ENCODE measurements around the gene CYTL1.
"Not testable (repeated sequence)": the region's sequence is repeated elsewhere in the genome, so short reads cannot be mapped to it uniquely, and the experiment has no call there.

Gene CYTL1, protein sequence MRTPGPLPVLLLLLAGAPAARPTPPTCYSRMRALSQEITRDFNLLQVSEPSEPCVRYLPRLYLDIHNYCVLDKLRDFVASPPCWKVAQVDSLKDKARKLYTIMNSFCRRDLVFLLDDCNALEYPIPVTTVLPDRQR

DNA sequence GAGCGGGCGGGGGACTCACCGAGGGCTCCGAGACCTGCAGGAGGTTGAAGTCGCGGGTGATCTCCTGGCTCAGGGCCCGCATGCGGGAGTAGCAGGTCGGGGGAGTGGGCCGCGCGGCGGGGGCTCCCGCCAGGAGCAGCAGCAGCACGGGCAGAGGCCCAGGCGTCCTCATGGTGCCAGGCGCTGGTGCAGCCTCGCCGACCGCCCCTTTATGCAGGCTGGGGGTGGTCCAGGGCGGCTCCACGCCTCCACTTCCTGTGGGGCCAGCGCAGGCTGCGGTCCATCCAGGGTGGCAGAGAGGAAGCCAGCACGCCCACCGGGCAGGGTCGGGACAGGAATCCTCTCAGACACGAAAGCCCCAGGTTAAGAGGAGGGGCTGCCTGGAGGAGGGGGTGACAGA lies at the start of gene CYTL1:
Gene CYTL1, minus strand, starts transcription at position 185 of the 400 bp plus-strand sequence. Its CDS starts 13 bp downstream, at position 172.
- no peak for DNase-seq (ENCODE audit: low spot score)

DNA sequence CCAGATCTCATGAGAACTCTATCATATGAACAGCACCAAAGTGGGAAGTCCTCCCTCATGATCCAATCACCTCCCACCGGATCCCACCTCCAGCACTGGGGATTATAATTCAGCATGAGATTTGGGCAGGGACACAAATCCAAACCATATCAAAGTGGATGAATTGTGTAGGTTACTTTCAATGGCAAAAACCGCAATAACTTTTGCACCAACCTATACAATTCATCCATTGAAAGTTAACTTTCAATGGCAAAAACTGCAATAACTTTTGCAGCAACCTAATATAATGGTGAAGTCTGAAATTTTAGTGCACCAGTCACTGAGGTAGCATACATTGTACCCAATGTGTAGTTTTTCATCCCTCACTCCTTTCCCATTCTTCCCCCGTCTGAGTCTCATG lies 48.6 kb upstream of the CYTL1 start:
- DNase-seq (ENCODE audit: low spot score) = no peak

DNA sequence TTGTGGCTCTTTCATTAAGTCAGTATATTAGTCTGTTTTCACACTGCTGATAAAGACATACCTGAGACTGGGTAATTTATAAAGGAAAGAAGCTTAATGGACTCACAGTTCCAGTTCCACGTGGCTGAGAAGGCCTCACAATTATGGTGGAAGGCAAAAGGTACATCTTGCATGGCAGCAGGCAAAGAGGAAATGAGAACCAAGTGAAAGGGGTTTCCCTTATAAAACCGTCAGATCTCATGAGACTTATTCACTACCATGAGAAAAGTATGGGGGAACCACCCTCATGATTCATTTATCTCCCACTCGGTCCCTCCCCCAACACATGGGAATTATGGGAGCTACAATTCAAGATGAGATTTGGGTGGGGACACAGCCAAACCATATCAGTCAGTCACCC lies 47.7 kb upstream of the CYTL1 start:
- not testable (repeated sequence) for DNase-seq (ENCODE audit: low spot score)

DNA sequence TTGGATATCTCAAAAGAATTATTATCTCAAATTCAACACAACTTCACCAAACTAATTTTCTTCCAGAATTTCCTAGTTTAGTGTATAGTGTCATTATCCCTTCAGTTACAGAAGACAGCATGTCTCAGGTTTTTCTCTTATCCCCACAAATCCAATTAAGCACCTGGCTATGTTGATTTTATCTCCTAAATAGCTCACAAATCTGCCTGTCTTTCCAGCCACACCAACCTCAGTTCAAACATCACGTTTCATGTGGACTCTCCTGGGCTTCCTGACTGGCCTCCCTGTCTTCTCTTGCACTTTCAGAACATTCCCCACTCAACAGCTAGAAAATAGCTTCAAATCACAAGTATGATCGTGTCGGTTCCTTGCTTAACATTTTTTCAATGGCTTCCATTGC lies 46.8 kb upstream of the CYTL1 start:
- DNase-seq (ENCODE audit: low spot score) = no peak

DNA sequence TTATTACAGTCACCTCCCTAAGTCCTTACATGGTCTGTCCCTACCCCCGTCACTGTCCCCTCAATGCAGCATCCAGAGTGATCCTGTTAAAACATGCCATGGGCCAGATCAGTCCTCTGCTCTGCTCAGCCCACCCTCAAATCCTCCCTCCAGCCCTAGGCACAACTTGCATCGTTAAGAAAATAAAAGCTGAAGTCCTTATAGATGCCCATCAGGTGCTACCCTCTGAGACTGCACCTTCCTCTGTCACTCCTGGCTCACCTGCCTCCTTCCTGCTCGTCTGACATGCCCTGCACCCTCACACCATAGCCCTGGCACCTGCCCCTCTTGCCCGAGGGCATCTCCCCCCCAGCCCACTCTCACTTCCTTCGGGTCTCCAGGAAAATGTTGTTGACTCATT lies 36.2 kb upstream of the CYTL1 start:
- DNase-seq (ENCODE audit: low spot score) = no peak

DNA sequence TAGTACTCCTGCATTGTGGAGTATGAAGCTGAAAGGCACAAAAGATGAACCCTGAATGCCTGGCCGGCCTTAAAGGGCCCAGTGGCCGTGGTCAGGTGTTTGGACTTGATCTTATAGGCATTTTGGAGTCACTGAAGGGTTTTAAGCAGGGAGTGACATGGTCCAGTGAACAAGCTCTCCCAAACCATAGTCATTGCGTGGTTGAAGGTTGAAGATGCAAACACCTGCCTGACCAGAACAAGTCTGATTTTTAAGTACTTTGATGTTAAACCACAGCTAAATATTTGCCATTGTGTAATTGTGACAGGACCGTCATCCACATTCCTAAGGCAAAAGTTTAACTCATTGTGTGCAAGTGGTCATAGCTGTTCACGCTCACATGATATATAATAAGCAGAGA lies 35.3 kb upstream of the CYTL1 start:
- DNase-seq (ENCODE audit: low spot score) = no peak

DNA sequence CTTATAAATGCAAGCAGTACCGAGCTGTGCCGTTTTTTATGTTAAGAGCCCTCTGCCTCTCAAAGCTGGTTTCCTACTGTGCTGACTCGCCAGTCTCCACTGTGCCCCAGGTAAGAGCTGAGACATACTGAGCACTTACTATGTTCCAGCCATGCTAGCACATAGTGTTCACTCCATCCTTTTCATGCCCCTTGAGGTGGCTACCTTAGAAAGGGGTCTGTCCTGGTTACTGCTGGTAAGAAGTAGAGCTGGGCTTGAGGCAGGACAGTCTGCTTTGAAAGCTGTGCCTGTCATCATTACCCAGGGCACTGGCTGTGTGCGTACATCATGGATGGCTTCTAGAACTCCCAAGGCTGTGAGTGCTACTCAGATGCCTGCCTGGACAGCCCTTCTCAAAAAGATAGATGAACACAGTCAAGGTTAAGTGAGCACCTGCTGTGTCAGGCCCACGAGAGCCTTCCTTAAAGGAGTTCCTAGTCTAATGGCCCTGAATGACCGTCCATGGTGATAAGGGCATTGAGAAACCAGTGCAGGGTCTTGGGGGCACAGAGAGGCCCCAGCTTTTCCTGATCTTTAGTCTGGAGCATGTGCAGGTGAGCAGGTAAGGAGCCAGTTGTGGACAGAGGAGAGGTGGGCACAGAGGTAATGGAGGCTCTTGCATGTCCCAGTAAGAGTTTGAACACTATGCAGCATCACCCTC lies 33.6 kb upstream of the CYTL1 start:
- no peak for DNase-seq (ENCODE audit: low spot score)

DNA sequence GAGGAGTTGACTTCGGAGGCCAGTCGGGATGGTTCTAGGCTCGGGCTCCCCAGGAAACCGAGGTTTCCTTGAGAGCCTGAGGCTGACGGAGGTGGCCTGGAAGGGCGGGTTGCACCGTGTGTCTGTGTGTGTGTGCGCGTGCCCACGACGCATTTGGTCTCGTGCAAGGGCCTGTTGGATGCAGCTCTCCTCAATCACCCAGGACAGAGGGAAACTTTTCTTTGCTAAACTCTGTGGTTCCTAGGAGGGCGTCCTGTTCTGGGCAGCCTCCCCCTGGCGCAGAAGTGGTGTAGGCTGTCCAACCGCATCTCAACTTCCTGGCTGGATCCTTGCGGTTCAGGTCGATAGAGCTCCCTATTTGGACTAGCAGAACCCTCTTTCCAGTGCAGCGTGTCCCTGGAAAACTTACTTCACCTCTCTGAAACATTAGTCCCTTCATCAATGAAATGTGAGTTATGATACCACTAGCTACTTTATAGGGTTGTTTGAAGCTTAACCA lies 33.0 kb upstream of the CYTL1 start:
- DNase-seq (ENCODE audit: low spot score) = no peak

DNA sequence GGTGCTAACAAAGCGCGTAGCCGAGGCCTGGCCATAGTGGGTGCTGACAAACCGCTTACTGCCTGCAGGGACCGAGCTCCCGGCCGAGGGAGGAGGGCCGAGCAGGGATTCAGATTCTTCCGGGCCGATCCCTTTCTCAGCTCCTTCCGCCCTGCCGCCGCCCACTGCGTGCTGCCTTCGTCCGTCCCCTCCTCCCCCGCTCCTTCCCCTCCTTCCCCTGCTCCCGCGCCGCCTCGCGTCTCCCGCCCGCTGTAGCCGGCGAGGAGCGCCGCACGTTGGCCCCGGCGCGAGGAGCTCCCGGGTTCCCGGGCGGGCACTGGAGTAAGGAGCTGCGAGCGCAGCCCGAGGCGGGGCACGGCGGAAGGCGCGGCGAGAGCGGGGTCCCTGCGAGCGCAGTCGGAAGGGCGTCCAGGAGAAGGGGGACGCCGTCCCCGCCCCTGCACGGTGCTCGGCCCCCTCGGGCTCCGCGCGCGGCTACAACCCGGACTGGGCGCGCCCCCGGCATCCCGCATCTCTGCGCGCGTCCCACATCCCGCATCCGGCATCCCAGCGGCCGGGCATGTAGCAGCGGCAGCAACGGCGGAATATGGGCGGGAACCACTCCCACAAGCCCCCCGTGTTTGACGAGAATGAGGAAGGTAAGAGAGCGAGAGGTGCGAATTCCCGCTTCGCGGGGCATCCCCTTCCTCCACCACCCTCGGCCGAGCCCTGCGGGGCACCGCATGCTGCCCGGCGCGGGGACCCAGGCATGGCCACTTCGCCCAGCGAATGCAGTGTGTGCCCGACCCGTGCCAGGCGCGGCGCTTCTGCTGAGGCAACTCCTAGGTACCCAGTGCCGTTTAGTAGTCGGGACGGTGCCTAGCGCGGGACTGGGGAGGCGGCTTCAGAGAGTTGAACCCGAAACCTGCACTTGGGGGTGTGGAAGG lies 32.3 kb upstream of the CYTL1 start, which contains the start of gene STK32B:
Gene STK32B, plus strand, starts transcription at position 203 of the 926 bp plus-strand sequence.
- DNase-seq (ENCODE audit: low spot score) = no peak

DNA sequence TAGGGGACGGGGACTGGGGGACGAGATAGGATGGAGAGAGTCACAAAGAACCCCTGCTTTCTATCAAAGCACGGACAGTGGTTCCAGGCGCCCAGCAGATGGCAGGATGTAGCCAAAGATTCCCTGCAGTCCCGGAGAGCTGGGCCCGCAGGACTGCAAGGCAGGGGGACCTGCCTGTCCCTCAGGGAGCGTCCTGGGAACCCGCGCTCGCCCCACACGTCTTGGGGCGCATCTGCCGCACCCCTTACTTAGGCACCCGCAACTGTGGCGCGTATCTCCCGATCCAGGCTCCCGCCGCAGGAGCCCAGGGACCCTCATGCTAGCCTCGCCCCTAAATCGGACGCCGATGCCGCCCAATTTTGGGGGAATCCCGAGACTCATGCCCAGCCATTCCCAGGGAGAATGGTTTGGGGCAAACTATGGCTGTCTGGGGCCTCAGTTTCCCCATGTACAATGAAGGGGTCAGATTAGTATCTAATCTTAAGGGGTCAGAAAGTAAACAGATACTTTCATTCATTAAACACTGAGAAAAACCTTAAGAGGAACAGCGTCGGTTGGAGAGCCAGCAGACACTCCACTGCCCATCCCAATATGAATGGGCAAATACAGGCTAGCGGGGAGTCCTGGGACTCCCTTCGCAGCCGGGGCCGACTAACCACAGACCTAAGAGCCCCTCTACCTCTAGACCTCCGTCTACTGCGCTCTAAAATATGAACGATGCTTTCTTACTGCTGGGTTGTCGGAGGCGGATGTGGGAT lies 31.4 kb upstream of the CYTL1 start:
- DNase-seq (ENCODE audit: low spot score) = no peak

DNA sequence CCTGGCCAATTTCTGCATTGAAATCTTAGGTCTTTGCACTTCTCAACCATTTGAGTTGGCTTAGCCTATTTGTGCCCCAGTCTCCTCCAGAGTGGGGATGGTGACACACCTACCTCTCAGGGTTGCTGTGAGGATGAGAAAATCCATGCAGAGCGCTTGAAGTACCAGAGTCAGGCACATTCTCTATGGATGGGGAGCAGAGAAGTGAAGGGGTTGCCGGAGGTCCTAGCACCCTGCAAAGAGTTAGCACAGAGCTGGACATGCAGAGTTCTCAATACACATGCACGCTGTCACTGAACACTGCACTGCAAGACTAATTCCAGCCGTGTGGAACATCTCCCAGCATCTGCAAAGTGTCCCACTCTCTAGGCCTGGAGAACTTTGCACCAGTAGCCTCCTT lies 29.5 kb upstream of the CYTL1 start:
- DNase-seq (ENCODE audit: low spot score) = no peak

DNA sequence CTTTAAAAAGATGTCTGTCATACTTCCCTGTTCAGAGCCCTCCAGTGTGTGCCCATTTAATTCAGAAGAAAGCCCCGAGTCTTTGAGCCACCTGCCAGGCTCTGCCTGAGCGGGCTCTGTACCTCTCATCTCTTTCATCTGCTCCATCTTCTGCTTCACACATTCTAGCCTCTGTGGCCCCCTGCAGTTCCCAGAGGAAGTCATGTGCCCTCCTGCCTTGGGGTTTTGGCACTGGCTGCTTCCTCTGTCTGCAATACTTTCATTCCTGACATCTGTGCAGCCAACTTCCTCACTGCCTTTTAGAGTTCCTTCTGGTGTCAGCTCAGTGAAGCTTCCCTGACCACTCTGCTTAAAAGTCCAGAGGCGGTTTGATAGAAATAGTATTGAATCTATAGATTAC lies 25.8 kb upstream of the CYTL1 start:
- DNase-seq (ENCODE audit: low spot score) = no peak

DNA sequence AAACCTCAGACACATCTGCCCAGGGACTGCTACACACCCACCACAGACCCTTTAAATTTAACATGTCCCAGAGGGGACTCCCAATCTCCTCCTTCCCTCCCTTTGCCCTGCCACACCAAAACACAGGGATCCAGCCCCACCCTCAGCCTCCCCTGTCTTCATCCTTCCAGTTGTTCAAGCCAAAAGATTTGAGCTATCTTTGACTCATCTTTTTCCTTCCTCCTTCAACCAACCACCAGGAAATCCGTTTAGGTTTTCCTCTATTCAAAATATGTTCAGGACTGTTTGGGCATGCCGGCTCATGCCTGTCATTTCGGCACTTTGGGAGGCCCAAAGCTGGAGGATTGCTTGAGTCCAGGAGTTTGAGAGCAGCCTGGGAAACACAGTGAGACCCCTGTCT lies 25.1 kb upstream of the CYTL1 start:
- DNase-seq (ENCODE audit: low spot score) = no peak

DNA sequence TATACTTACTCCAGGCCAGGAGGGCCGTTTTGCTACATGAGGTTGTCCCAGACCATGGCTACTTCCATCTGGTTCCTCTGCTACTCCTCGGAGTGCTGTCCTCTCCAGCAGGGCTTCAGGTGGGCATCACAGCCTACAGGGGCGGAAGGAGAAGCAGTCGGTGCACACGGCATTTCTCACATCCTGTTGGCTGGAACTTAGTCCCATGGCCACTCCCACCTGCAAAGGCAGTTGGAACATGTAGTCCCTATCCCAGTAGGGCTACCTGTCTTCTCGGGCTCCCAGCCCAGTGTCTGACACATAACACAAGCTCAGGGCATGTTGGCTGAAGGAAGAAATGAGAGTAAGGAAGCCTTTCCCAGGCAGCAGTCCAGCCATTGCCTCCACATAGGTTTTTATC lies 24.3 kb upstream of the CYTL1 start:
- DNase-seq (ENCODE audit: low spot score) = no peak

DNA sequence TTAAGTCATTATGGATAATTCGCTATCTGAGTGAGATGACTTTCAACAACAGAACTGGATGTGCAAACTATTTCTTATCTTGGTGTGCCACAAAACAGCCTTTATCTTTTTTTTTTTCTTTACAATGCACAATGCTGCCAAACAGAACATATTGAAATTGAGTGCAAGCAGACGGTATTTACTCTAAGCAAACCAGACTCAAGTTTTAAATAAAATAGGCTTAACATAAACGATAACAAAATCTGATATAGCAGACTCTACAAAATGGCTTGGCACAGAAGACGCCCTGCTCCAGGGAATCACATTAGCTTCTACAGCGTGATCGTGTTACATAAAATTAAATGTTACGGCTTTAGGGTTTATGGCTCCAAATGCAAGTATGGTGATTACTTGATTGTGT lies 22.4 kb upstream of the CYTL1 start:
- DNase-seq (ENCODE audit: low spot score) = no peak

DNA sequence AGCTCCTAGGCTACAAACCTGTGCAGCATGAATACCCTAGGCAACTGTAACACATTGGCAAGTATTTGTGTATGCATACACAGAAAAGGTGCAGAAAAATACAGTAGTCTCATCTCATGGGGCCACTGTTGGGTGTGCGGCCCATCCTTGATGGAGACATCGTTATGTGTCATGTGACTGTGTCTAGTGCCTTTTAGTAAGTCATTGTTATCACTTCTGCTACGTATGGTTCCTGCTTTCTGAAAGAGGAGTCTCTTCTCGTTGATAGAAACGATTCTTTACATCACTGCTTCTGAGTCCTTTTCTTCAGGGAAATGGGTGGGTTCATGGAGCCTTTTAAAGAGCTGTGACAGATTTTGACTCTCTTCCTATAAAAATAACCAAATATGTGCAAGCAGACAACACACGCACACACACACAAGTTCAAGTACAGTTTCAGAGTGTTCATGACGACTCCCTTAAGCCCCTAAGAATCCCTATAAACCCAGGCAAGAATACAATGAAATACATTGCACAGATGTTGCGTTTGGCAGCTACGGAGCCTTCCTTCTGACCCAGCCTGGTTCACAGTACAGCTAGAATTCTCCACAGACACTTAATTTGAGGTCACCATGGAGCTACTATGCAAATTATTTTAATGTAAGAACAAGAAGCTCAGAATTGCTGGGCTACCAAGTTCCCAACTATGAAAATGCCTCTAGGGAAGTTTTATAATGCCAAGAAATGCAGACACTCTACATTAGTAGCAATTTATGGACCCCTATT lies 21.8 kb upstream of the CYTL1 start:
- DNase-seq (ENCODE audit: low spot score) = no peak

DNA sequence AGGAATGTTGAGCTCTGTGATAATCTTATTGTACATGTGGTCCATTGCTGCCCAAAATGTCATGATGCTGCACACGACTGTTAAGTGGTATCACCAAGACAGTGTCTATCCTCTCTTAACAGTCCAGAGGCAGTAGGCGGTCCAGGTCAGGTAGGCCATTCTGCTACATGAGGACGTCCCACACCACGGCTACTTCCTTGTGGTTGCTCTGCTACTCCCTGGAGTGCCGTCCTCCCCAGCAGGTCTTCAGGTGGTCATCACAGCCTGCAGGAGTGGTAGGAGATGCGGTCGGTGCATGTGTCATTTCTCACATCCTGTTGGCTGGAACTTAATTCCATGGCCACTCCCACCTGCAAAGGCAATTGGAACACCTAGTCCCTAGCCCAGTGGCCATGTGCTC lies 20.5 kb upstream of the CYTL1 start:
- DNase-seq (ENCODE audit: low spot score) = no peak

DNA sequence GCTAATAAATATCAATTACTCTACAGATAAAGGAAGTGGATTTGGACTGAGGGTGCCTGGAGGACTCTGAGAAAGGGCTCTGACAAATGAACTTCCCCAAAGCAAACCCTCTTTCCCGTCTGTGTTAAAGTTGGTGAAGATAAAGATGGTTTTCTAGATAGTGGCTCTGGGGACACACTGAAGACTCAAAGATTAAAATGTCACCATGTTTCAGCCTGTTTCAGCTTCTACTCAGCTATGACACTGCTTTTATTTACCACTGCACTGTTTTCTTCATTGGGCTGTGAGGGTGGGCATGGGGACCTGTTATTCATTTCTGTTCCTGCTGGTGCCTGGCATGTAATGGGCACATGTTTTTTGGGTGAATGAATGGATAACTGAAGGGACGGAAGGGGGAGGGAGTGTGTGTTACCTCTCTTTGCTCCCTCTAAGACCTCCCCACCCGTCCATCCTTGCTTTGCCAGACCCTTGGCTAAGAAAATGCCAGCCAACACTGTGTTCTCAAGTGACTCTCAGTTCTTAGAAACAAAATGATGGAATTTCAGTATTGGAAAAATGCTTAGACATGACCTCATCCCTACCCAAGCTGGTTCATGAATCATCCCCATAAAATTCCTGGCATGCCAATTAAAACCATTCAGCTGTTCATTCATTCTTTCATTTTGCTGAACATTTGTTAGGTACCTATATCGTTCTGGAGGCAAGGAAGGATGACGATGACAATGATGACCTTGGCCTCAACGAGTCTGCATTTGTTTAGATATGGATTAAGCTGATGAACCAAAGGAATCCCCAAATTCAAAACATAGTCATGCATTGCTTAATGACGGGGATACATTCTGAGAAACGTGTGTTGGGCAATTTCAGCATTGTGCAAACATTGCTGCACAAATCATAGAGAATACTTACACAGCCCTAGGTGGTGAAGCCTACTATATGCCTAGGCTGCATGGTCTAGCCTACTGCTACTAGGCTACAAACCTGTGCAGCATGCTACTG lies 18.6 kb upstream of the CYTL1 start:
- no peak for DNase-seq (ENCODE audit: low spot score)

DNA sequence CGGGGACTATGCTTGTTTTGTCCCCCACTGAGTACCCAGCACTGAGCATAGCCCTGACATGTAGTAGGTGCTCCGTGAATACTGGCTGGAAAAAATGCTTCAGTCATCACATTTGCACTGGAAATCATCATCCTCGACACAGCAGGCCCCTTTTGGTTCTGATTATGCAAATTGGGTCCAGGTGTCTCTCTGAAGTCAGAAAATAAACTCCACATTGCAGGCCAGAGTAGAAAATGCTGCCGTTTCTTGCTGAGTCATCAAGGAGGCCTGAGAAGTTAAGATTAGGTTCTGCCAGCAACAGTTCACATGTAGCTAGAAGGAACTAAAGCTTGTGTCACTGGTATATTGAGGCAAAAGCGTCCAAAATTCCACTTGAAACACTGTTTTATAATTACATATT lies 17.0 kb upstream of the CYTL1 start:
- DNase-seq (ENCODE audit: low spot score) = no peak

DNA sequence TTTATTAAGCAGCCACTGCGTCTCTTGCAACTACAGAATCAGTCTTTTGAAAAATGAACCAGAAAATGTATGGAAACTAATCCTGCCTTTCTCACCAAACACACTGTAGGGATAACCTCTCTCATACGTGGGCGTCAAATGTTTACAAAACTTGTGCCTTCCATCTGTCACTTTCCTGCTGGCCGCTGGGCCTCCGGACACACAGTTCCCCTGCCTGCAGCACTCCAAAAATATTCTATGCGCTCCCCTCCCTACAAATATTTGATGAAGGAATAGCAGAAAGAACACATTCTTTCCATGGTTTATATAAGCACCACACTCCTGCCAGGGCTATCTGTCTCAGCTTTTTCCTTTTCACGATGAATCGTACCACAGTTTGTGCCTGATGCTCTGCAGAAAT lies 14.9 kb upstream of the CYTL1 start:
- DNase-seq (ENCODE audit: low spot score) = no peak
